ENCODE data around the gene ARHGEF19. TPM values are rescaled to one million over a fixed set of nuclear protein-coding genes. Genes with fewer than 3 reads are reported as not detected.

The ARHGEF19 gene
- total and polyA plus RNA-seq, 2 experiments from 2014 or later: 21.0 to 24.8 TPM

GRCh38 chr1:16148329-16149092 lies 63.9 kb downstream of the ARHGEF19 start:
- WGBS (ENCODE audit: low lambda C conversion rate, missing lambda C conversion rate): 96% methylated on average over 39 of the region's 39 CpGs
- peaks cover 64% of the 10 kb centered on the region for H3K4me1 ChIP-seq (ENCODE audit: insufficient read depth)
- no peaks in the 10 kb centered on the region for H3K27me3 ChIP-seq
- peaks cover 72% of the 10 kb centered on the region for H3K79me2 ChIP-seq
- no peak for TF ChIP-seq EZH2 (IDR thresholded peaks at IDR 0.05; ENCODE audit: borderline replicate concordance)
- no peak for TF ChIP-seq CTCF (IDR thresholded peaks at IDR 0.05; ENCODE audit: poor library complexity)
- no peak for TF ChIP-seq EZH2phosphoT487 (IDR thresholded peaks at IDR 0.05; ENCODE audit: low read depth, severe bottlenecking, unreplicated experiment)
- DNase-seq (ENCODE audit: low spot score): no peak
- H3K4me3 ChIP-seq: no peak overlapping the region
- H3K36me3 ChIP-seq (replicated peaks; ENCODE audit: insufficient read depth, low read depth): no peaks in the 10 kb centered on the region
- no peak overlapping the region for H3K4me2 ChIP-seq
- H4K20me1 ChIP-seq (ENCODE audit: insufficient read depth, poor library complexity, severe bottlenecking): no peaks in the 10 kb centered on the region
- no peak overlapping the region for H3K27ac ChIP-seq
- no peak overlapping the region for H2AFZ ChIP-seq
- H3K9me2 ChIP-seq (replicated peaks; ENCODE audit: insufficient read depth): no peaks in the 10 kb centered on the region
- H3K9me3 ChIP-seq (ENCODE audit: low read depth): no peaks in the 10 kb centered on the region

Small RNAs within 50 kb of the gene (small RNA-seq; reads per million reads assigned to genes)
- gene MT1XP1: not detected

Other genes starting within 250 kb of the ARHGEF19 start
- 15.3 and 16.8 TPM in 2 replicates for gene ZBTB17, start 236.6 kb downstream of the ARHGEF19 start, total RNA-seq
- 32.3 and 51.1 TPM in 2 replicates for gene ZBTB17, start 236.6 kb downstream of the ARHGEF19 start, polyA plus RNA-seq
- not detected in 2 replicates for gene SRARP, start 208.4 kb downstream of the ARHGEF19 start, total RNA-seq
- not detected in 2 replicates for gene SRARP, start 208.4 kb downstream of the ARHGEF19 start, polyA plus RNA-seq
- 12.6 and 17.4 TPM in 2 replicates for gene HSPB7, start 194.6 kb downstream of the ARHGEF19 start, total RNA-seq
- gene HSPB7, start 194.6 kb downstream of the ARHGEF19 start, polyA plus RNA-seq: 59.4 and 66.2 TPM in 2 replicates
- 1.0 and 1.3 TPM in 2 replicates for gene CLCNKA, start 190.6 kb downstream of the ARHGEF19 start, total RNA-seq
- 1.3 and 2.7 TPM in 2 replicates for gene CLCNKA, start 190.6 kb downstream of the ARHGEF19 start, polyA plus RNA-seq
- gene CLCNKB, start 168.9 kb downstream of the ARHGEF19 start, total RNA-seq: 0.47 and 1.0 TPM in 2 replicates
- 1.4 and 1.8 TPM in 2 replicates for gene CLCNKB, start 168.9 kb downstream of the ARHGEF19 start, polyA plus RNA-seq
- gene FAM131C, start 139.0 kb downstream of the ARHGEF19 start, total RNA-seq: 3.3 and 3.5 TPM in 2 replicates
- 7.5 and 11.7 TPM in 2 replicates for gene FAM131C, start 139.0 kb downstream of the ARHGEF19 start, polyA plus RNA-seq
- gene EPHA2, start 56.6 kb downstream of the ARHGEF19 start, total RNA-seq: 26.7 and 27.3 TPM in 2 replicates
- gene EPHA2, start 56.6 kb downstream of the ARHGEF19 start, polyA plus RNA-seq: 20.0 and 20.4 TPM in 2 replicates
- gene CPLANE2, start 24.5 kb upstream of the ARHGEF19 start, total RNA-seq: 5.4 and 6.6 TPM in 2 replicates
- 2.9 and 6.6 TPM in 2 replicates for gene CPLANE2, start 24.5 kb upstream of the ARHGEF19 start, polyA plus RNA-seq
- gene FBXO42, start 139.8 kb upstream of the ARHGEF19 start, total RNA-seq: 19.5 and 19.9 TPM in 2 replicates
- 21.1 and 22.1 TPM in 2 replicates for gene FBXO42, start 139.8 kb upstream of the ARHGEF19 start, polyA plus RNA-seq
- gene SZRD1, start 154.6 kb upstream of the ARHGEF19 start, total RNA-seq: 72.1 and 80.5 TPM in 2 replicates
- gene SZRD1, start 154.6 kb upstream of the ARHGEF19 start, polyA plus RNA-seq: 46.8 and 63.0 TPM in 2 replicates
- gene SPATA21, start 224.8 kb upstream of the ARHGEF19 start, total RNA-seq: 0.30 TPM in 1 of 2 replicates, not detected in the other
- gene SPATA21, start 224.8 kb upstream of the ARHGEF19 start, polyA plus RNA-seq: 0.46 and 0.92 TPM in 2 replicates
- 51.8 and 55.2 TPM in 2 replicates for gene NECAP2, start 228.1 kb upstream of the ARHGEF19 start, total RNA-seq
- 48.9 and 58.0 TPM in 2 replicates for gene NECAP2, start 228.1 kb upstream of the ARHGEF19 start, polyA plus RNA-seq